BE2C (cell line): ENCODE data around the gene MARVELD1.
A peak's percentile ranks its signal among the peaks of the same experiment; 100 is the strongest.

Experiments used
- DNase-seq: peaks from one replicate; pipeline ENCODE4 v3.0.0-alpha.2; 2020
- H3K27me3 ChIP-seq: fragments of 250-450 bp; sonication (Bioruptor Pico); 2 replicates; pipeline ENCODE4 v1.5.1; 2020; ENCODE audit warnings: mild to moderate bottlenecking
- H3K36me3 ChIP-seq: fragments of 250-450 bp; sonication (Bioruptor Pico); 2 replicates; pipeline ENCODE4 v1.5.1; 2020; ENCODE audit warnings: mild to moderate bottlenecking
- H3K4me1 ChIP-seq: fragments of 250-450 bp; sonication (Bioruptor Pico); 2 replicates; pipeline ENCODE4 v1.5.1; 2020
- H3K4me3 ChIP-seq: 2 replicates; pipeline ENCODE4 v1.5.1; 2011; ENCODE audit warnings: low read depth, low read length
- H3K9me3 ChIP-seq: fragments of 250-450 bp; sonication (Bioruptor Pico); 2 replicates; pipeline ENCODE4 v1.5.1; 2020
- CTCF ChIP-seq: IDR thresholded peaks from 2 replicates; pipeline ENCODE4 v1.5.1; 2012; ENCODE audit warnings: mild to moderate bottlenecking, low read depth, low read length

Gene MARVELD1

DNA sequence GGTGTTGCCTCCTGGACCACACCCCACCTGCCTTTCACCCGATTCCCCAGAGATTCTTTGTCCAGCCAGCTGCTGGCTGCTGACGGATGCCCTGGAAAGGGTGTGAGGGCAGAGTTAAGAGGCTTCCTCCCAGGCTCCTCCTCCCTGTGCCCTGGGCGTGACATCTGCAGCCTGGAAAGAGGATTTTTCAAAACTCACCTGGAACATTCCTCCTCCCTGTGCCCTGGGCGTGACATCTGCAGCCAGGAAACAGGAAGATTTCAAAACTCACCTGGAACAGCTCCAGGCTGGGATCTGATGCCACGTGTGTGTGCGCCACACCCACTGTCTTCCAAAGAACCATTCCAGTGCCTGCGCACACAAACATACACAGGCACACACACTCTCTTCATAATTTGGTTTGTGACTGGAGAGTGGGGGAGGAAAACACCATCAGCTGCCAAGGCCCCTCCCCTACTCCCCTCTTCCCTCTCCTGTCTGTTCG is 5.2 kb downstream of the MARVELD1 start:
- H3K9me3 ChIP-seq, result no peaks in the 10 kb centered on the region
- peaks cover 25% of the 10 kb centered on the region for H3K4me1 ChIP-seq

DNA sequence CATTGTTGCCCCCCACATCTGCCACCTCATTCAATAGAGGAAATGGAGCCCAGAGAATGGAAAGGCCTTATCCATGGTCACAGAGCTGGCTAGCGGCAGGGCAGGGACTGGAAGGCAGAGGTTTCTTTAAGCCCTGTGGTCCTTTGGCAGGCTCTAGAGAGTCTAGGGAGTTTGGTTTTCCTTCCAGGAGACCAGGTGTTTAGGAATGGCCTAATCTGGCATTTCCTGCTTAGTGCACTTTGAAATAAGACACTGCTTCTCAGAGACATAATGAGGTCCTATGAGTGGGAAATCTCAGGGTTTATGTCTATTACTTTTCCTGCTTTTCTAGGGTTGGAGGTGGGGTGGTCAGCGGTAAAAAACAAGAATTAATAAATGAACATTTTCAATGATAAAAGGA is 6.1 kb downstream of the MARVELD1 start:
- no peak for DNase-seq
- peaks cover 10% of the 10 kb centered on the region for H3K36me3 ChIP-seq
- peaks cover 25% of the 10 kb centered on the region for H3K4me1 ChIP-seq
- H3K9me3 ChIP-seq, result no peaks in the 10 kb centered on the region
- no peaks in the 10 kb centered on the region for H3K27me3 ChIP-seq
- TF ChIP-seq CTCF, result no peak
- no peak overlapping the region for H3K4me3 ChIP-seq

More for the DNA sequence above, 5.2 kb downstream of the MARVELD1 start:
- DNase-seq, result peak; percentile 68
- Histone ChIP-seq H3K27me3 (no peaks in the 10 kb centered on the region), H3K36me3 (peaks cover 10% of the 10 kb centered on the region), H3K4me3 (peak overlapping the region; percentile 19; the same call in 1 of the 2 replicates)
- no peak for TF ChIP-seq CTCF

DNA sequence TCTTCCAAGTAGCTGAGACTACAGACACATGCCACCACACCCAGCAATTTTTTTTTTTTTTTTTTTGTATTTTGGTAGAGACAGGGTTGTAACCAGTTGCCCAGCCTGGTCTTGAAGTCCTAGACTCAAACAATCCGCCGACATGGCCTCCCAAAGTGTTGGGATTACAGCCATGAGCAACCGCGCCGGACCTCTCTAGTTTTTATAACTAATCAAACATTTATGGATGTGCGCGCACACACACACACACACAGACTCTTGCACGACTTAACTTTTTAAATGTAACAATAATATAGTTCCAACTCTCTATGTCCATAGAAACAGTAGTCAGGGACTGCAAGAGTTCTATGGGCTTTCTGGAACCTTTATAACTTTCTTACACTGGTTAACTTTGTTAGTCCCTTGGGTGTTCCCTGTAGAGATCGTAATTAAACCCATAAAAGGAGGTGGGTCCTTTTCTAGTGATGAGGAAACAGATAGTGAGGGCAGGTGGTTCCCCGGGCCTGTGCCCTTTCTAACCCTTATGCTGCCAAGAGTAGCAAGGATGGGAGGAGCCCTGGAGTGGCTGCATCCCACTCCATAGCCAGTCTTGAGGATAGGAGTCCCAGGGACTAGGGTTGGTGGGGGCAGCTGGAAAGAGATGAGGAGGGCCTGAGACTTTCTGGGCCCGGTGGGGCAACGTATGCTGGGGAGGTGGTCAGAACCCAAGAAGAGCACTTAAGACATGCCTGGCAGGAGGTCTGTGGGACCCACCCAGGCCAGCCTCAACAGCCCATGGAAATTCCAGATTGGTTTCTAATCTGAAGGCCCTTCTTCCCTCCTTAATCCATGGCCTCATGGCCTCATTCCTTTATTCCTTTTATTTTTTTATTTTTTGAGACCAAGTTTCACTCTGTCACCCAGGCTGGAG is 8.6 kb downstream of the MARVELD1 start:
- DNase-seq, result no peak
- Histone ChIP-seq H3K4me1 (peaks cover 22% of the 10 kb centered on the region), H3K27me3 (no peaks in the 10 kb centered on the region), H3K9me3 (no peaks in the 10 kb centered on the region), H3K36me3 (peaks cover 8% of the 10 kb centered on the region), H3K4me3 (no peak overlapping the region)
- TF ChIP-seq CTCF, result no peak

- DNase-seq, result no peak
- Histone ChIP-seq H3K4me1 (peaks cover 15% of the 10 kb centered on the region), H3K4me3 (no peak overlapping the region), H3K27me3 (no peaks in the 10 kb centered on the region), H3K36me3 (no peaks in the 10 kb centered on the region), H3K9me3 (no peaks in the 10 kb centered on the region)
- TF ChIP-seq CTCF, result no peak
Observed at GRCh38 chr10:97723001-97723400, 9.5 kb downstream of the MARVELD1 start.

DNA sequence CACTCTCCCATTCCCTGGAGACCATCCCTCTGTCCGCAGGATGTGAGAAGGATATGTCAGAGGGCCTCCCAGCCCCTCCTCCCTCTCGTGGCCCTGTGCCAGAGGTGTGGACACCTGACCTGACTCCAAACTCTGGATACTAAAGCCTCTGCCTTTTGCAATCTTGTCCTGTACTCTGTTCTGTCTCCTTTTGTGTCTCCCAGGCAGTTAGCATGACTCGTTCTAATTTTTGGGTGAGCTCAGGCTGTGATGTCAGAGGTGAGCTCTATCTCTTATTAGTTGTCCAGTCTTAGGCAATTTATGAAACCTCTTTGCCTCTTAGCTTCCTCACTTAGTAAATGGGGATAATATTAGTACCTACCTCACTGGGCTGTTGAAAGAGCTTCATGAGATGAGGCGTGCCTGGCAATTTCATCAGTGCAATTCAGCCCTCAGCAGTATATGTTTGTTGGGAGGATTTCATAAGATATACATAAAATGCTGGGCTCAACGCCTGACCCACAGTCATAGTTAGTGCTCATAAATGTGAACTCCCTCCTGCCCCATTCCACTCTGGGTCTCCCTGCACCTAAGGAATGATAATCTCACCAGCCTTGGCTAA is 10.9 kb downstream of the MARVELD1 start:
- DNase-seq, result no peak
- TF ChIP-seq CTCF, result no peak
- no peaks in the 10 kb centered on the region for H3K36me3 ChIP-seq
- H3K27me3 ChIP-seq, result no peaks in the 10 kb centered on the region
- no peaks in the 10 kb centered on the region for H3K9me3 ChIP-seq
- peaks cover 3% of the 10 kb centered on the region; the same call in 1 of the 2 replicates for H3K4me1 ChIP-seq
- H3K4me3 ChIP-seq, result no peak overlapping the region

DNA sequence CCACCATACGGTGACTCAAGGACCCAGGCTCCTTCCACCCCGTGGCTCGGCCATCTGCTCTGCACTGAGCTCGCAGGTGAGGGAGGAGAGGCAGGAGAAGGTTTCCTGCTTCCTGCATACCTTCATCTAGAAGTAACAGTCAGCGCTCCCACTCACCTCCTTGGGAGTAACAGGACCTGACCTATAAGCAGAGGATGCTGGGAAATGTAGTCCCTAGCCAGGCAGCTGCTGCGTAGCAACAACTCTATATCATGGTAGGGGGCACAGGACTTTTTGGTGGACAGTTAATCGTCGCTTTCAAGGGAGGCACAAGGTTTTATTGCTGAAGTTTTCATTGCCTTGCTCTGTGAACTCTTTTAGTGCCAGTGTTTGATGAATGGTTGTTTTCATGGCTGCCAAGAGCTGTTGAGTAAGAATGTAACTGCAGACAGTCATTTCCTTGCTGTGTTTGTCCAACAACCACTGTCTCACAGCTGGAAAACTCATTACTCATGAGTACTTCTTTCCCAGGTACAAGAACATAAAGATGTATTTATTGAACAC is 13.2 kb downstream of the MARVELD1 start:
- no peak for TF ChIP-seq CTCF
- no peaks in the 10 kb centered on the region for H3K9me3 ChIP-seq
- H3K36me3 ChIP-seq, result no peaks in the 10 kb centered on the region
- DNase-seq, result no peak
- no peaks in the 10 kb centered on the region for H3K4me1 ChIP-seq
- no peaks in the 10 kb centered on the region for H3K27me3 ChIP-seq
- no peak overlapping the region for H3K4me3 ChIP-seq
